Right lobe of liver (tissue), 6 donors: Measurements from ENCODE around the gene PNKP. TPM values are rescaled to one million over a fixed set of nuclear protein-coding genes. Genes with fewer than 3 reads are reported as not detected.

Experiments
- ATAC-seq, 4 donors: fragments of 200-7000 bp; cut with Tn5 transposase; one replicate each; pipeline ENCODE4 v1.9.1; 2020; ENCODE audit warnings: mild to moderate bottlenecking in 4 of 4, moderate library complexity in 4 of 4
- DNase-seq, 3 donors: peaks; one replicate each; pipeline ENCODE4 v3.0.0-alpha.2; 2020
- H3K27ac ChIP-seq, 3 donors: fragments of 200-600 bp; one replicate each; pipeline ENCODE4 v1.8.0; 2022
- H3K27me3 ChIP-seq, 2 donors: fragments of 200-600 bp; one replicate each; pipeline ENCODE4 v1.8.0; 2022
- H3K36me3 ChIP-seq, 4 donors: fragments of 200-600 bp; sonication (generic) in 1 of 4; one replicate each; pipeline versions ENCODE4 v1.5.1 to v1.8.0; 2017 to 2022; ENCODE audit warnings: control low read depth in 1 of 4
- H3K4me1 ChIP-seq, 4 donors: fragments of 200-600 bp; sonication (generic) in 1 of 4; one replicate each; pipeline versions ENCODE4 v1.5.1 to v1.8.0; 2017 to 2022; ENCODE audit warnings: control low read depth in 1 of 4
- H3K4me3 ChIP-seq, 3 donors: fragments of 200-600 bp; one replicate each; pipeline ENCODE4 v1.8.0; 2022
- H3K9me3 ChIP-seq, 4 donors: fragments of 200-600 bp; sonication (generic) in 1 of 4; one replicate each; pipeline versions ENCODE4 v1.5.1 to v1.8.0; 2017 to 2022; ENCODE audit warnings: control low read depth in 1 of 4
- CTCF ChIP-seq, 4 donors: fragments of 200-600 bp in 3 of 4; fragments of 450-650 bp in 1 of 4; IDR thresholded peaks; one replicate each; pipeline versions ENCODE4 v1.5.1 to v1.8.0; 2016 to 2022; ENCODE audit warnings: antibody characterized with exemption in 4 of 4, mild to moderate bottlenecking in 2 of 4
- POLR2A ChIP-seq: fragments of 450-650 bp; IDR thresholded peaks from one replicate; pipeline ENCODE4 v1.6.1; 2017; ENCODE audit warnings: antibody characterized with exemption, mild to moderate bottlenecking
- WGBS: methylation state at CpG from one replicate; pipeline ENCODE4 v1.1.6; 2018; ENCODE audit warnings: low coverage, low lambda C conversion rate; ENCODE audit not compliant: insufficient coverage; ENCODE audit errors: missing lambda C conversion rate; 5-methylcytosine and 5-hydroxymethylcytosine counted together
- intact Hi-C, 2 donors: fragments of 100-400 bp; cut with DNase I; formaldehyde crosslinking; loops; one replicate each; pipeline versions ENCODE4 v1.11.2 to v1.14.1; 2022
- total RNA-seq, 6 experiments: library from RNA; depleted of rRNA in 2 of 6; stranded (reverse); fragments of >200 nt in 2 of 6; fragmentation: NEBNext Ultra II Directional in 3 of 6; extraction: Animal tissue kit (Norgen Biotek cat#: 25700) in 3 of 6; gene quantifications; one replicate each; pipeline versions ENCODE4 v1.1.0 to v1.2.4, GENCODE V29; 2016 to 2023
- donor health status: DM: no; HTN: yes; CAD: no.
- donor health status: DM: no; HTN: no; CAD: no.
- donor health status: DM: no; HTN: no; CAD: no.
- donor health status: DM: no; HTN: yes; CAD: no.
- donor health status: DM: no; HTN: yes; CAD: no.

PNKP gene
- total RNA-seq, 6 experiments from 2014 or later: 21.0 to 37.5 (median 27.9) TPM

- Histone ChIP-seq H3K27ac (no peak overlapping the region), H3K4me3 (no peak overlapping the region), H3K9me3 (no peaks in the 10 kb centered on the region), H3K4me1 (peaks cover 0 to 22% (median 11%) of the 10 kb centered on the region in 4 donors), H3K27me3 (no peaks in the 10 kb centered on the region), H3K36me3 (peaks cover 3 to 37% (median 6%) of the 10 kb centered on the region in 4 donors)
- 76% methylated on average over 23 of the region's 60 CpGs for WGBS
- DNase-seq (peak; percentile 30 to 55 (median 50)), ATAC-seq (no peak)
- TF ChIP-seq POLR2A: no peak
- TF ChIP-seq CTCF (IDR thresholded peaks at IDR 0.05): no peak
- intact Hi-C loops: no loop called here
Observed at GRCh38 chr19:49861541-49862378, 5.6 kb downstream of the PNKP start.

GRCh38 chr19:49861107-49861506 lies 6.3 kb downstream of the PNKP start:
- no peak overlapping the region for H3K27ac ChIP-seq
- intact Hi-C loops: no loop called here
- H3K4me1 ChIP-seq: peaks cover 0 to 15% (median 6%) of the 10 kb centered on the region in 4 donors
- H3K9me3 ChIP-seq: no peaks in the 10 kb centered on the region
- H3K36me3 ChIP-seq: peaks cover 3 to 37% (median 6%) of the 10 kb centered on the region in 4 donors
- DNase-seq (peak; percentile 25 to 55 (median 47)), ATAC-seq (no peak)
- H3K4me3 ChIP-seq: no peak overlapping the region
- H3K27me3 ChIP-seq: no peaks in the 10 kb centered on the region
- WGBS: 76% methylated on average over 2 of the region's 13 CpGs
- TF ChIP-seq POLR2A (no peak), CTCF (IDR thresholded peaks at IDR 0.05) (no peak)

- peak in 2 of 3 donors; percentile 46 to 48 for DNase-seq
- H3K36me3 ChIP-seq: peaks cover 3 to 37% (median 6%) of the 10 kb centered on the region in 4 donors
- 59% methylated on average over 7 of the region's 17 CpGs for WGBS
Observed at GRCh38 chr19:49860336-49861102, 6.9 kb downstream of the PNKP start.

More at GRCh38 chr19:49860336-49861102, 6.9 kb downstream of the PNKP start:
- H3K27me3 ChIP-seq: no peaks in the 10 kb centered on the region
- ATAC-seq: no peak
- TF ChIP-seq POLR2A (no peak), CTCF (IDR thresholded peaks at IDR 0.05) (no peak)
- intact Hi-C loops: no loop called here
- H3K4me3 ChIP-seq: no peak overlapping the region
- peaks cover 0 to 10% (median under 1%) of the 10 kb centered on the region in 4 donors for H3K4me1 ChIP-seq
- H3K27ac ChIP-seq: no peak overlapping the region
- H3K9me3 ChIP-seq: no peaks in the 10 kb centered on the region
